Fibroblast of lung (primary cell): ENCODE results near the gene LDB1. TPM values are rescaled to one million over a fixed set of nuclear protein-coding genes. Genes with fewer than 3 reads are reported as not detected.

Experiments used
- DNase-seq, 2 donors: peaks; one replicate each; pipeline versions ENCODE4 v3.0.0 to v3.0.0-alpha.2; 2010; ENCODE audit warnings: low read depth in 2 of 2
- H2AFZ ChIP-seq: 2 replicates; pipeline ENCODE4 v1.5.1; 2012; ENCODE audit warnings: low read length, control low read depth, inconsistent platforms
- H3K27ac ChIP-seq: 2 replicates; pipeline ENCODE4 v1.5.1; 2011; ENCODE audit warnings: low read length, control low read depth; ENCODE audit not compliant: insufficient read depth
- H3K27me3 ChIP-seq: 2 replicates; pipeline ENCODE4 v1.5.1; 2011; ENCODE audit warnings: mild to moderate bottlenecking, low read length; ENCODE audit not compliant: control insufficient read depth, insufficient read depth
- H3K36me3 ChIP-seq: 2 replicates; pipeline ENCODE4 v1.5.1; 2011; ENCODE audit warnings: low read length; ENCODE audit not compliant: control insufficient read depth, insufficient read depth
- H3K4me1 ChIP-seq: 2 replicates; pipeline ENCODE4 v1.5.1; 2011; ENCODE audit warnings: low read length; ENCODE audit not compliant: control insufficient read depth, insufficient read depth; ENCODE audit errors: extremely low read depth
- H3K4me2 ChIP-seq: 2 replicates; pipeline ENCODE4 v1.5.1; 2011; ENCODE audit warnings: low read length, control low read depth; ENCODE audit not compliant: insufficient read depth; ENCODE audit errors: extremely low read depth
- H3K4me3 ChIP-seq, 4 experiments: fragments of 200-600 bp in 1 of 4; sonication (generic) in 1 of 4; replicated peaks in 1 of 4; 2 replicates each; pipeline ENCODE4 v1.5.1; 2011 to 2016; ENCODE audit warnings: low read length in 4 of 4, low read depth in 3 of 4, mild to moderate bottlenecking in 3 of 4, control low read depth in 2 of 4, inconsistent platforms in 1 of 4, mixed read lengths in 1 of 4; ENCODE audit not compliant: insufficient read depth in 1 of 4; ENCODE audit errors: control extremely low read depth in 1 of 4
- H3K79me2 ChIP-seq: 2 replicates; pipeline ENCODE4 v1.5.1; 2012; ENCODE audit warnings: mild to moderate bottlenecking, low read length, inconsistent platforms; ENCODE audit not compliant: control insufficient read depth, insufficient read depth
- H3K9ac ChIP-seq: 2 replicates; pipeline ENCODE4 v1.5.1; 2011; ENCODE audit warnings: mild to moderate bottlenecking, low read length, control low read depth; ENCODE audit not compliant: insufficient read depth
- H3K9me3 ChIP-seq: 2 replicates; pipeline ENCODE4 v1.5.1; 2012; ENCODE audit warnings: low read depth, low read length; ENCODE audit not compliant: control insufficient read depth, insufficient read depth
- H4K20me1 ChIP-seq: 2 replicates; pipeline ENCODE4 v1.5.1; 2011; ENCODE audit warnings: low read length; ENCODE audit not compliant: control insufficient read depth, insufficient read depth; ENCODE audit errors: extremely low read depth
- EZH2 ChIP-seq: IDR thresholded peaks from 2 replicates; pipeline ENCODE4 v1.5.1; 2012; ENCODE audit warnings: low read length, control low read depth, mild to moderate bottlenecking; ENCODE audit errors: missing control alignments
- polyA plus RNA-seq, 2 donors: library from polyadenylated mRNA; depleted of rRNA in 1 of 2; stranded (reverse) in 1 of 2; unstranded in 1 of 2; fragments of >200 nt; gene quantifications; 2 replicates each; pipeline ENCODE4 v1.2.1, GENCODE V29; 2011 to 2012; ENCODE audit warnings: missing spikeins in 1 of 2
- total RNA-seq: library from RNA; depleted of rRNA; stranded (reverse); fragments of >200 nt; gene quantifications from 2 replicates; pipeline ENCODE4 v1.2.1, GENCODE V29; 2014
- TF ChIP-seq, protein P1 (sequence below), 2 donors: IDR thresholded peaks in 1 of 2; conservative IDR thresholded peaks in 1 of 2; 1 replicate in 1 of 2; 2 replicates in 1 of 2; pipeline ENCODE4 v1.5.1; 2011 to 2012; ENCODE audit warnings: low read length in 2 of 2, control low read depth in 1 of 2, inconsistent platforms in 1 of 2, low read depth in 1 of 2, mild to moderate bottlenecking in 1 of 2

LDB1 gene
- total and polyA plus RNA-seq, 2 donors (not counting 1 experiment from before 2014, with no cell fraction given) = 45.1 to 50.6 TPM

DNA sequence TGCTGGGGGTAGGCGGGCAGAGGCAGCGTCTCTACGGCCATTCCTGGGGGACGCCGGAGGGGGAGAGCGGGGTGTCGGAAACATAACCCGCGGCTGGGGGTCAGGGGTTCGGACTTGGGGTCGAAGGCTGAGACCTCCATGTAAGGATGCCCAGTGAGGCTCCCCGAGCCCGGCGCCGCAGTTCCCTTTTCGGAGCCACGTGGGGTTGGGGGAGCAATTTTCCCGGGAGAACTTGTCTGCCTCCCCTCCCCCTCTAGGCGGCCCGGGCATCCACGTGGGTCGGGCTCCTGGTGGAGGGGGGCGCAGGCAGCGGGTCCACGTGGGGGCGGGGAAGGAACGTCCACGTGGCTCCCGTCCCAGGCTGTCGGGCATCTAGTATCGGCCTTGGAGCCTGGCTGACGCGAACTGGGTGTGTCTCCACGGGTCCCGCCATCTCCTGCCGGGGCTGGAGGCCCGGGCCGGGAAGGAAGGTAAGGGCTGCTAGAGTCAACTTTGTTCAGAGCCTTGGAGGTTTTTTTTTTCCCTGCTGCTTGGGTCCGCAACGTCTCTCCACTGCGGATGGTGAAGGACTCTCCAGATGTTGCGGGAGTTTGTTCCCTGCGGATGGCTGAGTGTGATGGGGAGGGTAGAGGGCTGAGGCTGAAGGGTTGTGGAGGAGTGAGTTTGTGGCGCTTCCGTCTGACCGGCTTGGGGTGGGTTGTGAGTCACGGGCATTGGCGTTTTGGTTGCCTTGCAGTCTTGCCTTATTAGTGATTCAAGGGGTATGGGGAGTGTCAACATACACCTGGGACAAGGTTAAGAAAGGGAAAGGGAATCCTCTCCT, 13.4 kb upstream of the LDB1 start:
- H3K9ac ChIP-seq = peak overlapping the region; percentile 88
- peak overlapping the region; percentile 97 for H3K27ac ChIP-seq
- H3K36me3 ChIP-seq = peaks cover 4% of the 10 kb centered on the region
- H4K20me1 ChIP-seq = no peaks in the 10 kb centered on the region
- peaks cover 5% of the 10 kb centered on the region for H3K4me1 ChIP-seq
- H3K79me2 ChIP-seq = peaks cover 57% of the 10 kb centered on the region
- H3K27me3 ChIP-seq = no peaks in the 10 kb centered on the region
- no peak overlapping the region for H2AFZ ChIP-seq
- H3K4me3 ChIP-seq = peak overlapping the region; percentile 82 to 94 (median 90)
- peak overlapping the region; percentile 77 for H3K4me2 ChIP-seq
- H3K9me3 ChIP-seq = no peaks in the 10 kb centered on the region
- TF ChIP-seq, protein P1, sequence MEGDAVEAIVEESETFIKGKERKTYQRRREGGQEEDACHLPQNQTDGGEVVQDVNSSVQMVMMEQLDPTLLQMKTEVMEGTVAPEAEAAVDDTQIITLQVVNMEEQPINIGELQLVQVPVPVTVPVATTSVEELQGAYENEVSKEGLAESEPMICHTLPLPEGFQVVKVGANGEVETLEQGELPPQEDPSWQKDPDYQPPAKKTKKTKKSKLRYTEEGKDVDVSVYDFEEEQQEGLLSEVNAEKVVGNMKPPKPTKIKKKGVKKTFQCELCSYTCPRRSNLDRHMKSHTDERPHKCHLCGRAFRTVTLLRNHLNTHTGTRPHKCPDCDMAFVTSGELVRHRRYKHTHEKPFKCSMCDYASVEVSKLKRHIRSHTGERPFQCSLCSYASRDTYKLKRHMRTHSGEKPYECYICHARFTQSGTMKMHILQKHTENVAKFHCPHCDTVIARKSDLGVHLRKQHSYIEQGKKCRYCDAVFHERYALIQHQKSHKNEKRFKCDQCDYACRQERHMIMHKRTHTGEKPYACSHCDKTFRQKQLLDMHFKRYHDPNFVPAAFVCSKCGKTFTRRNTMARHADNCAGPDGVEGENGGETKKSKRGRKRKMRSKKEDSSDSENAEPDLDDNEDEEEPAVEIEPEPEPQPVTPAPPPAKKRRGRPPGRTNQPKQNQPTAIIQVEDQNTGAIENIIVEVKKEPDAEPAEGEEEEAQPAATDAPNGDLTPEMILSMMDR (conservative IDR thresholded peaks at IDR 0.05 in 1 of 2, IDR thresholded peaks at IDR 0.05 in 1 of 2; ENCODE audit: low read depth in 1 of 2, low read length in 2 of 2) = no peak
- no peak for TF ChIP-seq EZH2
- peak; percentile 69 to 77 for DNase-seq

DNA sequence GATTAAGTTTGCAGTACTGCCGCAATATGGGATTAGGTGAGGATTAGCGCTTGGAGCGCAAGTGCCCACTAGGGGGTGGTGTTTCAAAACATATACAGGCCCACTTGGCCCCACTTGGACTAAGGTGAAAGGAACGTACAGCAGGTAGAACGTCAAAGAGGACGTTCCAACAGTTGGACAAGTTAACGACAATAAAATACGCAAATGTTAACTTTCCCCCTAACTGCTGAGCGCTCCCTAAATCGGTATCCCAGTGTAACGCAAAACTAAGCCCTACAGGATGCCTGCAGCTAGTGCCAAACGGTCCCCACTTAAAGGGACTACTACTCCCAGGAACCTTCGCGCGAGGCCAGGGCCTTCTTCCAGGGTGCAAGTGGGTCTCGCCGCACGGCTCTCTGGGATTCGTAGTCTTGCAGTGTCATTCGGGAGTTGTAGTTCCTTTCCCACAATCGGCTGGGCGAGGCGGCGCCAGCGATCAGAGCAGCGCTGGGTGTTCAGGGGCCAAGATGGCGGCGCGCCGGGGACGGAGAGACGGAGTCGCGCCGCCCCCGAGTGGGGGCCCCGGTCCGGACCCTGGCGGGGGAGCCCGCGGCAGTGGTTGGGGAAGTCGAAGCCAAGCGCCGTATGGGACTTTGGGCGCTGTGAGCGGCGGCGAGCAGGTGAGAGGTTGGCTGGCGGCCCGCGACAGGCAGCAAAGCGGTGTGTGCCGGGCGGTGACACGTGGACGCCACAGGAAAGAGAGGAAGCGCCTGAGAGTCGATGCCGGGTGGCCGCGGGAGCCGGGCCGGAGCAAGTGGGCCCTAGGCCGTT, 12.6 kb upstream of the LDB1 start, which contains the start of gene PPRC1:
TSS of gene PPRC1 (plus strand) at position 478 of the 810 bp plus-strand sequence. CDS start at position 507, 29 bp downstream.
- peak within 1 kb of the TSS; percentile 97 for H3K27ac ChIP-seq
- H3K4me1 ChIP-seq = peaks cover 9% of the 10 kb centered on the region
- H2AFZ ChIP-seq = peak within 1 kb of the TSS; percentile 72
- no peaks in the 10 kb centered on the region for H3K9me3 ChIP-seq
- H3K79me2 ChIP-seq = peaks cover 48% of the 10 kb centered on the region
- H3K4me3 ChIP-seq = peak within 1 kb of the TSS; percentile 82 to 94 (median 90)
- no peaks in the 10 kb centered on the region for H3K27me3 ChIP-seq
- no peaks in the 10 kb centered on the region for H4K20me1 ChIP-seq
- peaks cover under 1% of the 10 kb centered on the region for H3K36me3 ChIP-seq
- DNase-seq = peak; percentile 99
- TF ChIP-seq, protein P1 (conservative IDR thresholded peaks at IDR 0.05 in 1 of 2, IDR thresholded peaks at IDR 0.05 in 1 of 2; ENCODE audit: low read depth in 1 of 2, low read length in 2 of 2) = peak; percentile 88
- no peak for TF ChIP-seq EZH2
- H3K4me2 ChIP-seq = peak within 1 kb of the TSS; percentile 77
- H3K9ac ChIP-seq = peak within 1 kb of the TSS; percentile 88

DNA sequence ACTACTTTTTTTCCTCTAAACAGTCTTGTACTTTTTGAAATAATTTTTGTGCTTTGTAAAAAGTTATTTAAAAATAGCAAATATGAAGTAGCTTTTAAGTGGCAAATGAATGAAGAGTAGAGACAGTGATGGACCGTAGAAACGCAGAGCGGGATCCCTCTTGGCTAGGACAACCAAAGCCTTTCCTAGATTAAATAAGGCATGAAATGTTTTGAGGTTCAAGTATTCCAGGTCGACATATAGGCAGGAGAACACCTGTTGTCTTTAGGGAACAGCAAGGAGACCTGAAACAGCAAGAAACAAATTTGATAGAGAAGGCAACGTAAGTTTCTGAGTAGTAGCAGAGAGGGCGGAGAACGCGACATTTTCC, 12.0 kb upstream of the LDB1 start:
- Histone ChIP-seq H3K4me2 (peak overlapping the region; percentile 73), H3K9ac (no peak overlapping the region), H3K4me1 (peaks cover 11% of the 10 kb centered on the region), H3K36me3 (no peaks in the 10 kb centered on the region), H3K4me3 (peak overlapping the region in 2 of 4 experiments; percentile 70 to 94), H3K79me2 (peaks cover 43% of the 10 kb centered on the region), H3K27ac (peak overlapping the region; percentile 29), H2AFZ (peak overlapping the region; percentile 72), H3K27me3 (no peaks in the 10 kb centered on the region), H3K9me3 (no peaks in the 10 kb centered on the region), H4K20me1 (no peaks in the 10 kb centered on the region)
- TF ChIP-seq, protein P1 (conservative IDR thresholded peaks at IDR 0.05 in 1 of 2, IDR thresholded peaks at IDR 0.05 in 1 of 2; ENCODE audit: low read depth in 1 of 2, low read length in 2 of 2) = no peak
- TF ChIP-seq EZH2 = no peak
- DNase-seq = no peak
